Astrocyte (in vitro differentiated cells and primary cell): ENCODE results near the gene SLC39A5. TPM values are rescaled to one million over a fixed set of nuclear protein-coding genes. Genes with fewer than 3 reads are reported as not detected.
A peak's percentile ranks its signal among the peaks of the same experiment; 100 is the strongest.
"Not testable (repeated sequence)": the region's sequence is repeated elsewhere in the genome, so short reads cannot be mapped to it uniquely, and the experiment has no call there.

Experiments used
- DNase-seq: peaks from one replicate; pipeline ENCODE4 v3.0.0-alpha.2; 2010; ENCODE audit warnings: low read depth
- FAIRE-seq: peaks from 2 replicates; lab custom pipeline; 2011; peaks lifted over from hg19 to GRCh38; lab: Jason Lieb, UNC
- H2AFZ ChIP-seq: 2 replicates; pipeline ENCODE4 v1.6.0; 2012; ENCODE audit warnings: low read depth, low read length, inconsistent platforms
- H3K27ac ChIP-seq: 2 replicates; pipeline ENCODE4 v1.5.1; 2011; ENCODE audit warnings: low read depth, low read length, inconsistent platforms
- H3K27me3 ChIP-seq: 2 replicates; pipeline ENCODE4 v1.6.0; 2011; ENCODE audit warnings: low read length, inconsistent platforms; ENCODE audit not compliant: insufficient read depth
- H3K36me3 ChIP-seq: 2 replicates; pipeline ENCODE4 v1.5.1; 2011; ENCODE audit warnings: low read length, inconsistent platforms; ENCODE audit not compliant: insufficient read depth
- H3K4me1 ChIP-seq: 2 replicates; pipeline ENCODE4 v1.5.1; 2011; ENCODE audit warnings: low read length, inconsistent platforms; ENCODE audit not compliant: insufficient read depth
- H3K4me2 ChIP-seq: 2 replicates; pipeline ENCODE4 v1.6.0; 2012; ENCODE audit warnings: low read length, inconsistent platforms
- H3K4me3 ChIP-seq: 2 replicates; pipeline ENCODE4 v1.5.1; 2011; ENCODE audit warnings: low read depth, mild to moderate bottlenecking, low read length, inconsistent platforms; ENCODE audit not compliant: insufficient read depth
- H3K79me2 ChIP-seq: 2 replicates; pipeline ENCODE4 v1.6.0; 2012; ENCODE audit warnings: mild to moderate bottlenecking, low read length, inconsistent platforms; ENCODE audit not compliant: insufficient read depth
- H3K9ac ChIP-seq: 2 replicates; pipeline ENCODE4 v1.6.0; 2012; ENCODE audit warnings: mild to moderate bottlenecking, low read length, inconsistent platforms
- H3K9me3 ChIP-seq: 2 replicates; pipeline ENCODE4 v1.5.1; 2012; ENCODE audit warnings: low read depth, mild to moderate bottlenecking, low read length, inconsistent platforms; ENCODE audit not compliant: insufficient read depth
- H4K20me1 ChIP-seq: 2 replicates; pipeline ENCODE4 v1.6.0; 2012; ENCODE audit warnings: low read length, inconsistent platforms; ENCODE audit not compliant: insufficient read depth
- H3K27ac Mint-ChIP-seq: one replicate; pipeline ENCODE4 v1.8.0; 2021; ENCODE audit warnings: mild to moderate bottlenecking, mixed read lengths; ENCODE audit not compliant: unreplicated experiment
- H3K27me3 Mint-ChIP-seq: one replicate; pipeline ENCODE4 v1.8.0; 2021; ENCODE audit warnings: low read depth, mixed read lengths; ENCODE audit not compliant: unreplicated experiment
- H3K36me3 Mint-ChIP-seq: one replicate; pipeline ENCODE4 v1.8.0; 2021; ENCODE audit warnings: low read depth, mixed read lengths; ENCODE audit not compliant: unreplicated experiment
- H3K4me1 Mint-ChIP-seq: one replicate; pipeline ENCODE4 v1.8.0; 2021; ENCODE audit warnings: low read depth, mixed read lengths; ENCODE audit not compliant: unreplicated experiment
- H3K4me3 Mint-ChIP-seq: one replicate; pipeline ENCODE4 v1.8.0; 2021; ENCODE audit warnings: mild to moderate bottlenecking, moderate library complexity, mixed read lengths; ENCODE audit not compliant: unreplicated experiment
- H3K9me3 Mint-ChIP-seq: one replicate; pipeline ENCODE4 v1.8.0; 2021; ENCODE audit warnings: mild to moderate bottlenecking, mixed read lengths; ENCODE audit not compliant: unreplicated experiment
- EZH2 ChIP-seq: IDR thresholded peaks from 2 replicates; pipeline ENCODE4 v1.6.1; 2012; ENCODE audit warnings: mild to moderate bottlenecking, low read length, inconsistent platforms; ENCODE audit not compliant: insufficient read depth
- total RNA-seq: library from RNA; stranded (reverse); gene quantifications from 2 replicates; pipeline ENCODE4 v1.2.1, GENCODE V29; 2021
- TF ChIP-seq, protein P1 (sequence below): IDR thresholded peaks from 2 replicates; pipeline ENCODE4 v1.5.1; 2011; ENCODE audit warnings: low read depth, mild to moderate bottlenecking, inconsistent platforms, low read length, moderate library complexity; ENCODE audit not compliant: insufficient read depth

SLC39A5 gene
- total RNA-seq, 1 donor from 2014 or later: 0.39 TPM

DNA sequence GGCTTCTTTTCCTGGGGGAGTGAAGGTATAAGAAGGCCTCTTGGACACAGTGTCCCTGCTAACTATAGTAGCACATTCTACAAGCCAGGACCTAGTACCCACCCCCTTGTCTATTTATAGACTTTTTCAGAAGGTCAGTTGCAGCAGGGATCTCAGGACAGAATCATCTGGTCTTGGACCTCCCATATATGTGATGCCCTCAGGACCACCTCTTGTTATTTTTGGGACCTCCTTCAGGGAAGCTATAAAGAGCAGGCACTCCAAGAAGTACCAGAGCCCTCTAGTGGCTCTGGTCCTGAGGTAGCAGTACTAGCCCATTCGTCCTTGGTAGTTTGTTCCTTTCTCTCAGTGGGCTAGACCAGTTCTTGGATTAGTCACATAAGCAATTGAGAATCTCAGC is 41.2 kb downstream of the SLC39A5 start:
- no peak overlapping the region for H3K4me3 Mint-ChIP-seq
- H3K27ac Mint-ChIP-seq: no peak overlapping the region

GRCh38 chr12:56272468-56272867 is 42.6 kb downstream of the SLC39A5 start:
- H3K36me3 ChIP-seq: peaks cover 45% of the 10 kb centered on the region
- not testable (repeated sequence) for H3K27me3 ChIP-seq, FAIRE-seq, H3K4me3 Mint-ChIP-seq, H3K27ac Mint-ChIP-seq, H3K4me1 ChIP-seq, DNase-seq, H3K4me2 ChIP-seq, H3K9ac ChIP-seq, H3K27me3 Mint-ChIP-seq, H3K4me1 Mint-ChIP-seq, H4K20me1 ChIP-seq, H3K4me3 ChIP-seq, H3K9me3 ChIP-seq, H3K9me3 Mint-ChIP-seq, H3K27ac ChIP-seq, H2AFZ ChIP-seq, H3K79me2 ChIP-seq
- H3K36me3 Mint-ChIP-seq: peaks cover 10% of the 10 kb centered on the region

More for the DNA sequence above, 41.2 kb downstream of the SLC39A5 start:
- Mint-ChIP-seq H3K27me3 (no peaks in the 10 kb centered on the region), H3K9me3 (no peaks in the 10 kb centered on the region), H3K4me1 (peaks cover 7% of the 10 kb centered on the region), H3K36me3 (peaks cover 10% of the 10 kb centered on the region)
- Histone ChIP-seq H3K4me2 (no peak overlapping the region), H3K79me2 (no peaks in the 10 kb centered on the region), H2AFZ (no peak overlapping the region), H3K4me3 (no peak overlapping the region), H3K4me1 (peaks cover 5% of the 10 kb centered on the region), H4K20me1 (peaks cover 4% of the 10 kb centered on the region), H3K27ac (no peak overlapping the region), H3K9ac (no peak overlapping the region), H3K36me3 (peaks cover 38% of the 10 kb centered on the region), H3K9me3 (no peaks in the 10 kb centered on the region), H3K27me3 (no peaks in the 10 kb centered on the region)
- FAIRE-seq (no peak), DNase-seq (no peak)
- TF ChIP-seq EZH2: no peak
- TF ChIP-seq, protein P1, sequence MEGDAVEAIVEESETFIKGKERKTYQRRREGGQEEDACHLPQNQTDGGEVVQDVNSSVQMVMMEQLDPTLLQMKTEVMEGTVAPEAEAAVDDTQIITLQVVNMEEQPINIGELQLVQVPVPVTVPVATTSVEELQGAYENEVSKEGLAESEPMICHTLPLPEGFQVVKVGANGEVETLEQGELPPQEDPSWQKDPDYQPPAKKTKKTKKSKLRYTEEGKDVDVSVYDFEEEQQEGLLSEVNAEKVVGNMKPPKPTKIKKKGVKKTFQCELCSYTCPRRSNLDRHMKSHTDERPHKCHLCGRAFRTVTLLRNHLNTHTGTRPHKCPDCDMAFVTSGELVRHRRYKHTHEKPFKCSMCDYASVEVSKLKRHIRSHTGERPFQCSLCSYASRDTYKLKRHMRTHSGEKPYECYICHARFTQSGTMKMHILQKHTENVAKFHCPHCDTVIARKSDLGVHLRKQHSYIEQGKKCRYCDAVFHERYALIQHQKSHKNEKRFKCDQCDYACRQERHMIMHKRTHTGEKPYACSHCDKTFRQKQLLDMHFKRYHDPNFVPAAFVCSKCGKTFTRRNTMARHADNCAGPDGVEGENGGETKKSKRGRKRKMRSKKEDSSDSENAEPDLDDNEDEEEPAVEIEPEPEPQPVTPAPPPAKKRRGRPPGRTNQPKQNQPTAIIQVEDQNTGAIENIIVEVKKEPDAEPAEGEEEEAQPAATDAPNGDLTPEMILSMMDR: peak; percentile 44

DNA sequence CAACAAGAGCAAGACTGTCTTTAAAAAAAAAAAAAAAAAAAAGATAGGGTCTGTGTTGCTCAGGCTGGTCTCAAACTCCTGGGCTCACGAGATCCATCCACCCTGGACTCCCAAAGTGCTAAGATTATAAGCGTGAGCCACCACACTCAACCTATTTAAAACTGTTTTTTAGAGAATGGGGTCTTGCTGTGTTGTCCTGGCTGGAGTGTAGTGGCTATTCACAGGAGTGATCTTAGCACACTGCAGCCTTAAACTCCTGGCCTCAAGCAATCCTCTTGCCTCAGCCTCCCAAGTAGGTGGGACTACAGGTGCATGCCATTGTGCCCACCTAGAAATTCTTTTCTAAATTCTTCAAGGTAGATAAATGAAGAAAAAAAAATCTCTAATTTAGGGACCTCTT is 44.4 kb downstream of the SLC39A5 start:
- Mint-ChIP-seq H3K36me3 (peaks cover 13% of the 10 kb centered on the region), H3K4me3 (no peak overlapping the region), H3K27me3 (no peaks in the 10 kb centered on the region), H3K27ac (no peak overlapping the region), H3K4me1 (no peaks in the 10 kb centered on the region), H3K9me3 (no peaks in the 10 kb centered on the region)
- Histone ChIP-seq H3K4me3 (no peak overlapping the region), H3K27ac (no peak overlapping the region), H2AFZ (no peak overlapping the region), H4K20me1 (peaks cover 4% of the 10 kb centered on the region), H3K4me2 (no peak overlapping the region), H3K36me3 (peaks cover 45% of the 10 kb centered on the region), H3K4me1 (no peaks in the 10 kb centered on the region), H3K9me3 (no peaks in the 10 kb centered on the region), H3K79me2 (no peaks in the 10 kb centered on the region), H3K9ac (no peak overlapping the region), H3K27me3 (no peaks in the 10 kb centered on the region)
- FAIRE-seq (no peak), DNase-seq (no peak)
- no peak for TF ChIP-seq EZH2
- TF ChIP-seq, protein P1: no peak
